Effector memory CD4-positive, alpha-beta T cell (primary cell): ENCODE measurements around the gene MAP3K2.
"Not testable (repeated sequence)": the region's sequence is repeated elsewhere in the genome, so short reads cannot be mapped to it uniquely, and the experiment has no call there.

ENCODE experiments used
- DNase-seq, 3 donors: peaks; one replicate each; pipeline ENCODE4 v3.0.0-alpha.2; 2020
- H3K27ac ChIP-seq: 2 replicates; pipeline ENCODE4 v1.7.0; 2013; ENCODE audit warnings: mild to moderate bottlenecking, low read length, moderate library complexity; ENCODE audit not compliant: insufficient read depth, poor library complexity, severe bottlenecking
- H3K27me3 ChIP-seq: replicated peaks from 2 replicates; pipeline ENCODE4 v1.7.0; 2013; ENCODE audit warnings: mild to moderate bottlenecking, low read length; ENCODE audit not compliant: insufficient read depth, control insufficient read depth, poor library complexity, severe bottlenecking
- H3K36me3 ChIP-seq: 2 replicates; pipeline ENCODE4 v1.7.0; 2013; ENCODE audit warnings: mild to moderate bottlenecking, low read length, moderate library complexity; ENCODE audit not compliant: control insufficient read depth, insufficient read depth
- H3K4me1 ChIP-seq: 2 replicates; pipeline ENCODE4 v1.7.0; 2013; ENCODE audit warnings: low read length, mild to moderate bottlenecking; ENCODE audit not compliant: control insufficient read depth, insufficient read depth, poor library complexity, severe bottlenecking
- H3K4me3 ChIP-seq: 2 replicates; pipeline ENCODE4 v1.7.0; 2013; ENCODE audit warnings: low read length, low read depth, mild to moderate bottlenecking; ENCODE audit not compliant: insufficient read depth, poor library complexity, severe bottlenecking
- H3K9me3 ChIP-seq: 2 replicates; pipeline ENCODE4 v1.7.0; 2013; ENCODE audit warnings: mild to moderate bottlenecking, low read length, moderate library complexity; ENCODE audit not compliant: control insufficient read depth

The MAP3K2 gene

GRCh38 chr2:127353223-127353622, 34.6 kb downstream of the MAP3K2 start:
- not testable (repeated sequence) for H3K9me3 ChIP-seq

GRCh38 chr2:127351603-127352002, 36.2 kb downstream of the MAP3K2 start:
- no peaks in the 10 kb centered on the region for H3K4me1 ChIP-seq
- no peaks in the 10 kb centered on the region for H3K9me3 ChIP-seq
- DNase-seq: no peak
- no peaks in the 10 kb centered on the region for H3K36me3 ChIP-seq
- no peak overlapping the region for H3K4me3 ChIP-seq
- H3K27me3 ChIP-seq: no peaks in the 10 kb centered on the region
- H3K27ac ChIP-seq: no peak overlapping the region

More at GRCh38 chr2:127353223-127353622, 34.6 kb downstream of the MAP3K2 start:
- not testable (repeated sequence) for H3K27ac ChIP-seq, H3K36me3 ChIP-seq, H3K27me3 ChIP-seq, DNase-seq, H3K4me1 ChIP-seq, H3K4me3 ChIP-seq

DNA sequence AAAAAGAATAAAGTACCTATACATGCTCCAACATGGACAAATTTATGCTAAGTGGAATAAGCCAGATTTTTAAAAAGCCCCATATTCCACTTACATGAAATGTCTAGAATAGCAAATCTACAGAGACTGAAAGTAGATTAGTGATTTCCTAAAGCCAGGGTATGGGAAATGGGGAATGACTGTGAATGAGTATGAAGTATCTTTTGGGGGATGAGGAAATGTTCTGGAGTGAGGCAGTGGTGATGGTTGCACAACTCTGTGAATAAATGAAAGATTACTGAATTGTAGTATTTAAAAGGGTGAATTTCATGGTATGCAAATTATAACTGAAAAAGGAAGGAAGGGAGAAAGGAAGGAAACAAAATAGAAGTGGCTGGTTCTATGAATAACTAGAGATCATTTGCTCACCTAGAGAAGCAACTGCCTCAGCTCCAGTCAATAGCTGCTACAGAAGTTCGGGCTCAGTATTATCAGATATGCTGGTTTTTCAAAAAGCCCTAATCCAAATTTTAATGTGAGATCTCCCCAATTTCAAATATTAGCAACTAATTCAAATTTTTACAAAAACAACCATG, 39.3 kb downstream of the MAP3K2 start:
- no peaks in the 10 kb centered on the region for H3K36me3 ChIP-seq
- no peak overlapping the region for H3K4me3 ChIP-seq
- no peaks in the 10 kb centered on the region for H3K4me1 ChIP-seq
- DNase-seq: no peak
- no peak overlapping the region for H3K27ac ChIP-seq
- H3K9me3 ChIP-seq: no peaks in the 10 kb centered on the region
- H3K27me3 ChIP-seq: no peaks in the 10 kb centered on the region

GRCh38 chr2:127347734-127348392, 39.9 kb downstream of the MAP3K2 start:
- Histone ChIP-seq H3K4me3 (no peak overlapping the region), H3K27ac (no peak overlapping the region), H3K27me3 (no peaks in the 10 kb centered on the region), H3K36me3 (no peaks in the 10 kb centered on the region), H3K9me3 (no peaks in the 10 kb centered on the region), H3K4me1 (no peaks in the 10 kb centered on the region)
- no peak for DNase-seq

- Histone ChIP-seq H3K27me3 (no peaks in the 10 kb centered on the region), H3K4me1 (no peaks in the 10 kb centered on the region), H3K36me3 (no peaks in the 10 kb centered on the region), H3K4me3 (no peak overlapping the region), H3K27ac (no peak overlapping the region), H3K9me3 (no peaks in the 10 kb centered on the region)
- no peak for DNase-seq
These were observed 40.8 kb downstream of the MAP3K2 start for GRCh38 chr2:127347015-127347414.

DNA sequence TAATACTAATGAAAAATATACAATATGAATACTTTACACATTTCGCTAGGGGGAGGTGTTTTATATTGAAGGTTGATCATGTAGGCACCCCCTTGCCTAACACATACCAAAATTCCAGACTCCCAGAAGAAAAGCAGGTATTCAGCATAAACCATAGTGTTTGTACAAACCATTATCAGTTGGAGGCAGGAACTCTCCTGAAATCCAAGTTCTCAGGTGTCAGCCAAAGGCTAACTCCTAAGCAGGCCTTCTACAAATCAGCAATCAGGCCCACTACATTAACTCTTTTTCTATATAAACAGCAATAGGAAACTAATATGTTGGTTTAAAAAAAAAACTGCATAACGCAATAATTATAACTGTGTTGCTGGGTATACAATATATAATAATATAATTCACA, 44.5 kb downstream of the MAP3K2 start:
- DNase-seq: no peak
- Histone ChIP-seq H3K27ac (no peak overlapping the region), H3K36me3 (peaks cover 3% of the 10 kb centered on the region), H3K9me3 (no peaks in the 10 kb centered on the region), H3K27me3 (no peaks in the 10 kb centered on the region), H3K4me1 (no peaks in the 10 kb centered on the region), H3K4me3 (no peak overlapping the region)

- no peaks in the 10 kb centered on the region for H3K9me3 ChIP-seq
- no peaks in the 10 kb centered on the region for H3K4me1 ChIP-seq
- no peaks in the 10 kb centered on the region for H3K27me3 ChIP-seq
- H3K4me3 ChIP-seq: no peak overlapping the region
- H3K27ac ChIP-seq: no peak overlapping the region
- no peak for DNase-seq
- H3K36me3 ChIP-seq: peaks cover 14% of the 10 kb centered on the region
These were observed 45.7 kb downstream of the MAP3K2 start for GRCh38 chr2:127342101-127342500.

DNA sequence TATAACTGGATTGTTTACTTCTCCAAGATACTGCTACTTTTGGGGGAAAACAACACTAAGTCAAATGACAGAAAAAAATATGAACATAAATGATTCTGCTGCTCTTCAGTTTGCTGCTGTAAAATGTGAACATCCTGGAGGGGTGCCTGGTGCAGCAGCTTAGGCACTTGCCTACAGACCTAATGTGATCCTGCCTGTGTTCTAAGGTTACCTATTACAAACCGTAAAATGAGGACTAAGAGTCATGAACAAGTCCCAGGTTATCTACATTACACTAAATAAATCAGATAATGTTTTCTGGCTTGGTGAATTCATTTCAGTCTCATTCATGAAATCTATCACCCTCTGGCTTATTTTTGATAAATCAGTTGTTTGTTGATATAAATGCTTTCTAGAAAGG, 55.4 kb downstream of the MAP3K2 start:
- Histone ChIP-seq H3K36me3 (peaks cover 42% of the 10 kb centered on the region), H3K27me3 (no peaks in the 10 kb centered on the region), H3K4me3 (no peak overlapping the region), H3K27ac (no peak overlapping the region), H3K4me1 (no peaks in the 10 kb centered on the region), H3K9me3 (no peaks in the 10 kb centered on the region)
- no peak for DNase-seq

- no peaks in the 10 kb centered on the region for H3K4me1 ChIP-seq
- no peaks in the 10 kb centered on the region for H3K27me3 ChIP-seq
- H3K4me3 ChIP-seq: no peak overlapping the region
- DNase-seq: no peak
- H3K9me3 ChIP-seq: no peaks in the 10 kb centered on the region
- H3K36me3 ChIP-seq: peaks cover 46% of the 10 kb centered on the region
- H3K27ac ChIP-seq: no peak overlapping the region
These were observed 57.0 kb downstream of the MAP3K2 start for GRCh38 chr2:127330753-127331152.

DNA sequence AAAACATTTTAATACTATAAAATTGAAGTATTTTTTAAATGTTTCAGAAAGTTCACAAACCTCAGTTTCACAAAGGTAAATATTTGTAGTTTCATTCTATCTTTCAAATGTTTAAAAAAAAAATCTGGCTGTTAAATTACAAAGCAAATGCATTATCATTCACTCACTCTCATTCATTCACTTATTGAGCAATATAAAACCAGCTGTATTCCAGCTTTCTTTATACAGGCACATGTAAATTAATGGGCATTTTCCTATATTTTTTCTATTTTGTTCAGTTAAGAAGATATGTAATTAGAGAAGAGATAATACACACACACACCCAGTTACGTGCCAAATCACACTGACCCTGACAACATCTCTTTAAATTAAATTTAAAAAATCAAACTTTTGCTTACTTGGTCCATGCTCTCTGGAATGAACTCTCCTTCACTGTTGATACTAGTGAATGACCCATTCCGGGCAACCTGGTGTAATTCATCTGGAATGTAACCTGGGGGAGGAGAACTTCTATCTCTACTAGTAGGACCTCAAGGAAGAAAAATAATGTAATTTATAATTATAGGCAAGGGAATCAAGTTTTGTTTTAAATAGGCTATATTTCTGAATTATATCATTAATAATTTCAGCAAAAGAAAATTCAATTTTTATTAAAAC, 61.4 kb downstream of the MAP3K2 start:
- Histone ChIP-seq H3K36me3 (peaks cover 54% of the 10 kb centered on the region), H3K27me3 (no peaks in the 10 kb centered on the region), H3K4me1 (no peaks in the 10 kb centered on the region), H3K4me3 (no peak overlapping the region), H3K27ac (no peak overlapping the region), H3K9me3 (no peaks in the 10 kb centered on the region)
- no peak for DNase-seq
